ENCODE measurements around the gene TCF3.
"Not testable (repeated sequence)": the region's sequence is repeated elsewhere in the genome, so short reads cannot be mapped to it uniquely, and the experiment has no call there.

TCF3 gene

GRCh38 chr19:1652471-1653299, at the start of gene TCF3:
TSS of gene TCF3 (minus strand) at chr19:1652615. CDS start at chr19:1650248, 2,367 bp downstream.
- peak; percentile 99 for DNase-seq

DNA sequence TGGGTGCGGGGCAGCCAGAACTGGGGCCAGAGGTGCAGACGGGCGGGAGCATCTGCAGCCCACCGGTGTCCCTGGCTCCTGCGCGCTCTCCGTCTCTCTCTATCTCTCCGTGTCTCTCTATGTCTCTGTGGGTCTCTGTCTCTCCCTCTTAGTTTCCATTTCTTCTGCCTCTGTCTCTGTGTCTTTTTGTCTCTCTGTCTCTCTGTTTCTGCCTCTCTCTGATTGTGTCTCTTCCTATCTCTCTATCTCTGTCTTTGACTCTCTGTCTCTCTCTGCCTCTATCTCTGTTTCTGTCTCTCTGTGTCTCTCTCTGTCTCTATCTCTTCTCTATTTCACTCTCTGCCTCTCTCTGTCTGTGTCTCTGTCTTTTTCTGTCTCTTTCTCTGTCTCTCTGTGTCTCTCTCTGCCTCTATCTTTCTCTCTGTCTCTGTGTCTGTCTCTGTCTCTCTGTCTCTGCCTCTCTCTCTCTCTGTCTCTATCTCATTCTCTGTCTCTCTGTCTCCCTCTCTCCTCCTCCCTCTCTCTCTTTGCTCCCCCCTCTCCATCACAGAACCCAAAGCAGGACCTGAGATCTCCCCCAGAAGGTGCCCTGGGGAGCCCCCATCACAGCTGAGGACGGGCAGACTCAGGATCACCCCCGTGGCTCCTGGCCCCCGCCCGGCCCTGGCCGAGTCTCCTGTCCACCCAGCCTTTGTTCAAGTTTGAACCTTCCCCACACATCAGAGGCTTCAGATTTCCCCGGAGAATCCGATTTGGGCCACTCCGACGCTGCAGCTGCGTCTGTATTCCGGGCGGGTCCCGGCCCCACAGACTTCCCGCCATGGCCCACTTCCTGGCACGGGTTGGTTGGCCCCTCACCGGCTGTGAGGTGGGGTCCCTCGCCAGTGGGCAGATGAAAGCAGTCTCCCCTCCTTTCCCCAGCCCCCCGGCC, 48.6 kb upstream of the TCF3 start:
- no peak for DNase-seq

- no peak for DNase-seq
These were observed 47.8 kb upstream of the TCF3 start for GRCh38 chr19:1699998-1700732.

DNA sequence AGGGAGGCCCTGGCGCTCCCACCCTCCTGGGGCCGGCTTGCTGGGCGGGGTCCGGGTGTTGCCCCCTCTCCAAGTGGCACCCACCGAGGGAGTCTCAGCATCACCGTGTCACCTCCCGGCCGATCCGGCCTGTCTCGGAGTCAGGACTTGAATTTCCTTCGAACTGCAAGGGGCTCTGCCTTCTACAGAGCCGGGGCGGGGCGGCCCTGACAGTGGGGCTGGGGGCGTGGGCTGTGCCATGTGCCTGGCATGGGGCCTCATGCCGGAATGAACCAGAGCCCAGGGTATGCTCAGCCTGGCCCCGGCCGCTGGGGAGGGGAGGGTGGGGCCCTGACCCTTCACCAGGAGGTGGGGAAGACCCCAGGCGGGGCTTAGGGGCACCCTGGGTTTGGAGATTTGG, 47.0 kb upstream of the TCF3 start:
- no peak for DNase-seq

GRCh38 chr19:1698636-1699035, 46.2 kb upstream of the TCF3 start:
- no peak for DNase-seq

DNA sequence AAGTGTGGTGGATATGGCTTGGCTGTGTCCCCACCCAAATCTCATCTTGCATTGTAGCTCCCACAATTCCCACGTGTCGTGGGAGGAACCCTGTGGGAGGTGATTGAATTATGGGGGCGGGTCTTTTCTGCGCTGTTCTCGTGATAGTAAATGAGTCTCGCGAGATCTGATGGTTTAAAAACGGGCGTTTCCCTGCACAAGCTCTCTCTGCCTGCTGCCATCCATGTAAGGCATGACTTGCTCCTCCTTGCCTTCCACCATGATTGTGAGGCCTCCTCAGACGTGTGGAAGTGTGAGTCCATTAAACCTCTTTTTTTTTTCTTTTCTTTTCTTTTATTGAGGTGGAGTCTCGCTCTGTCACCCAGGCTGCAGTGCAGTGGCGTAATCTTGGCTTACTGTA, 43.1 kb upstream of the TCF3 start:
- not testable (repeated sequence) for DNase-seq

GRCh38 chr19:1691589-1692290, 39.3 kb upstream of the TCF3 start:
- DNase-seq: no peak

GRCh38 chr19:1690699-1691307, 38.4 kb upstream of the TCF3 start:
- no peak for DNase-seq

DNA sequence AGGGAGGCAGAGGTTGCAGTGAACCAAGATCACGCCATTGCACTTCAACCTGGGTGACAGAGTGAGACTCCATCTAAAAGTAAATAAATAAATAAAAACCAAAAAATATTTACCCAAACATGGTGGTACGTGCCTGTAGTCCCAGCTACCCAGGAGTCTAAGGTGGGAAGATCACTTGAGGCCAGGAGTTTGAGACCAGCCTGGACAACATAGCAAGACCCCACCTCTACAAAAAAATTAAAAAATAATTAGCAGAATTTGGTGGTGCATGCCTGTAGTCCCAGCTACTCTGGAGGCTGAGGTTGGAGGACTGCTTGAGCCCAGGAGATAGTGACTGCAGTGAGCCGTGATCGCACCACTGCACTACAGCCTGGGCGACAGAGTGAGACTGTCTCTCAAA, 33.4 kb upstream of the TCF3 start:
- DNase-seq: not testable (repeated sequence)

DNA sequence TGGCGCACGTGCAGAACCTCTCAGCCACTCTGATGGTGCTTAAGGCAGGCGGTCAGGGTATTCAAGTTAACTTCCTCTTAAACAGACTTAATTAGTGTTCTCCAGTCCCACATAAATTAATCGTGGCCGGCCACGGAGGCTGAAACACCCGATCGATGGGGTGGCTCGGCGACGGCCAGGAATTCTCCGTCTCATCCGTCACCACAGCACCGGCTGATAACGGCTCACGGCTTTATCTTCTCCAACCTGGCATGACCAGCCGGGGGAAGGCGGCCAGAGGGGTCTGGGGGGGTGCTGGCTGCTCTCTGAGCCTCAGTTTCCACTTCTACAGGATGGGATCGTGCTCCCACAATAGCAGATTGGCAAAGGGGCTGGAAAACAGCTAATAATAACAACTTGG, 32.6 kb upstream of the TCF3 start:
- DNase-seq: no peak

DNA sequence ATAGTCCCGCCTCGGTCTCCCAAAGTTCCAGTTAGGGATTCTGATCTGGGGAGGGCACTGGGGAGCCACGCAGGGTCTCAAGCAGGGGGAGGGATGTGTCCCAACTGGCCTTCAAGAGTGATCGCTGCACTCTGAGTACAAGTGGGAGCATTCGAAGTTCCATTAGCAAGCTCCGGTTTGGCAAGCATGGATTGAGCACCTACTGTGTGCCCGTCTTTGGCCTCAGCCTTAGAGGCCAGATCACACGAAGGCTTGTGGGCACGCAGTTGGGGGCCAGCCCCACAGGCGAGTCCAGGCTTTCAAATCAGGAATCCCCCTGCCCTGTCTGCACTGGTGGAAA, 32.1 kb upstream of the TCF3 start:
- DNase-seq: no peak

DNA sequence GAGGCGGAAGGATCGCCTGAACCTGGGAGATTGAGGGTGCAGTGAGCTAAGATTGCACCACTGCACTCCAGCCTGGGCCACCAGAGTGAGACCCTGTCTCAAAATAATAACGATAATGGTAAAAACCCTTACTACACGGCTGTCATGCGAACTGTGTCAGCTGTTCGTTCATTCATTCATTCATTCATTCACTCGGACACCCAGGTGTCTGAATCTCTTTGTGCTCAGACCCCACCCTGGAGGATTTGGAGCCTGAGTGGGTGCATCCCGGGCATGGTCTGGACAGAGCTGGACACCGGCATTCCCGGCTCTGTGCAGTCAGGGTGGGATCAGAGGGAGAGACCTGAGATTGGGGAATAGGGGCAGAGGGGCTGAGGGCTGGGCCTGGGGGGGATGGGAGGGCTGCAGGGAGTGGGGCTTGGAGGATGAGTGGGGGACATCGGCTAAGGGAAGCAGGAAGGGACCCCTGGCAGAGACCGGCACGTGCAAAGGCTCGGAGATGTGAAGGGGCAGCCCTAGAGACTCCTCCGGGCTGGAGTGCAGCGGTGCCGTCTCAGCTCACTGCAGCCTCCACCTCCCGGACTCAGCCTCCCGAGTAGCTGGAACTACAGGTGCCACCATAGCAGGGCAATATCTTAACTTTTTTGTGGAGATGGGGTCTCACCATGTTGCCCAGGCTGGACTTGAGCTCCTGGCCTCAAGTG, 31.6 kb upstream of the TCF3 start:
- DNase-seq: no peak

DNA sequence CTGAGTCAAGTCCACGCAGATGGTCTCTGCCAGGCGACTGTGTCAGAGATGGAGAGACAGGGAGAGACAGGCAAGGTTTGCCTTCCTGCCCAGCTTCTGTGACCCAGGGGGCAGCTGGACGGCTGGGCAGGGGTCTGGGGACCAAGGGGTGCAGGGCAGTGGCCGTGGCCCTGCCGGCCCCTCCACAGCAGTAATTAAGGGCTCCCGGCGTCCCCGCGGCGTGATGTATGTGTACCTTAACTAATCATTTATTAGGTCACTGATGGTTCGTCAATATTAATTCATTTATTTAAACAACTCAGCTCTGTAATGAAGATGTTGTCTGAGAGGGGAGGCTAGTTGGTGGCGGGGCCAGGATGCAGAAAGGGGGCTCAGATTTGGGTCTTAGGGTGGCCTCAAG, 28.6 kb upstream of the TCF3 start:
- DNase-seq: no peak

GRCh38 chr19:1678073-1678472, 25.7 kb upstream of the TCF3 start:
- DNase-seq: no peak

- no peak for DNase-seq
These were observed 24.2 kb upstream of the TCF3 start for GRCh38 chr19:1676351-1677266.

GRCh38 chr19:1675633-1676350, 23.4 kb upstream of the TCF3 start:
- no peak for DNase-seq

GRCh38 chr19:1674293-1674679, 21.9 kb upstream of the TCF3 start:
- no peak for DNase-seq

- DNase-seq: no peak
These were observed 21.4 kb upstream of the TCF3 start for GRCh38 chr19:1673645-1674292.
